Mammary epithelial cell (primary cell): Measurements from ENCODE around the gene C1S.

ENCODE experiments used
- EZH2 ChIP-seq: IDR thresholded peaks from 2 replicates; pipeline ENCODE4 v1.6.1; 2012; ENCODE audit warnings: low read length, inconsistent platforms, borderline replicate concordance
- TF ChIP-seq, protein P1 (sequence below), 2 donors: IDR thresholded peaks in 1 of 2; conservative IDR thresholded peaks in 1 of 2; 2 replicates each; pipeline ENCODE4 v1.5.1; 2011 to 2012; ENCODE audit warnings: inconsistent platforms in 2 of 2, low read length in 2 of 2, mild to moderate bottlenecking in 2 of 2, control low read depth in 1 of 2, low read depth in 1 of 2; ENCODE audit not compliant: insufficient read depth in 1 of 2; ENCODE audit errors: extremely low read depth in 1 of 2

DNA sequence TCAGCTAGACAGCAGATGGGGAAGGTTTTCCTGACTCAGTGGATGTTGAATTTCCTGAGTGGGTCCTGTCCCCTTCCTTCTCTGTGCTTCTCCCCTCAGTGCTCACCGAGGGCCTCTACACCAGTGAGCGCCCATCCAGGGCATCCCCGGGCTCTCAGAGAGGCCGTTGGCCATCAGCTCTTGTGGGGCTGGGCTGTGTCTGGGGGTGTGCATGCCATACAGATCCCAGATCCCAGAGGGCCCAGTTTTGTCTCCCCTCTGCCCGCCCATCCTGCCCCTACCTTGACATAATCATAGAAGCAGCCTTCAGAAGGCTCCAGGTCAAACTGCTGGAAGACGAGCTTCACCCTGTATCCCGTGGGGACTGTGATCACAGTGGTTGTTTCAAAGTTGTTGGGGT, 30.7 kb downstream of the C1S start:
- TF ChIP-seq, protein P1, sequence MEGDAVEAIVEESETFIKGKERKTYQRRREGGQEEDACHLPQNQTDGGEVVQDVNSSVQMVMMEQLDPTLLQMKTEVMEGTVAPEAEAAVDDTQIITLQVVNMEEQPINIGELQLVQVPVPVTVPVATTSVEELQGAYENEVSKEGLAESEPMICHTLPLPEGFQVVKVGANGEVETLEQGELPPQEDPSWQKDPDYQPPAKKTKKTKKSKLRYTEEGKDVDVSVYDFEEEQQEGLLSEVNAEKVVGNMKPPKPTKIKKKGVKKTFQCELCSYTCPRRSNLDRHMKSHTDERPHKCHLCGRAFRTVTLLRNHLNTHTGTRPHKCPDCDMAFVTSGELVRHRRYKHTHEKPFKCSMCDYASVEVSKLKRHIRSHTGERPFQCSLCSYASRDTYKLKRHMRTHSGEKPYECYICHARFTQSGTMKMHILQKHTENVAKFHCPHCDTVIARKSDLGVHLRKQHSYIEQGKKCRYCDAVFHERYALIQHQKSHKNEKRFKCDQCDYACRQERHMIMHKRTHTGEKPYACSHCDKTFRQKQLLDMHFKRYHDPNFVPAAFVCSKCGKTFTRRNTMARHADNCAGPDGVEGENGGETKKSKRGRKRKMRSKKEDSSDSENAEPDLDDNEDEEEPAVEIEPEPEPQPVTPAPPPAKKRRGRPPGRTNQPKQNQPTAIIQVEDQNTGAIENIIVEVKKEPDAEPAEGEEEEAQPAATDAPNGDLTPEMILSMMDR (conservative IDR thresholded peaks at IDR 0.05 in 1 of 2, IDR thresholded peaks at IDR 0.05 in 1 of 2; ENCODE audit: extremely low read depth in 1 of 2, insufficient read depth in 1 of 2, low read depth in 1 of 2, low read length in 2 of 2): no peak
- TF ChIP-seq EZH2: no peak
